K562 (cell line): ENCODE data around the gene APLF. TPM values are rescaled to one million over a fixed set of nuclear protein-coding genes. Genes with fewer than 3 reads are reported as not detected.

Experiments
- CCAR2 ChIP-seq: fragments of 200-400 bp; formaldehyde crosslinking; IDR thresholded peaks from 2 replicates; pipeline ENCODE4 v1.6.1; 2017; ENCODE audit warnings: mild to moderate bottlenecking, low read depth, low read length
- CXXC5 ChIP-seq: fragments of 250-450 bp; sonication (Bioruptor Pico); IDR thresholded peaks from 2 replicates; pipeline ENCODE4 v1.8.0; 2022; ENCODE audit warnings: inconsistent platforms, mild to moderate bottlenecking, moderate library complexity
- HBP1 ChIP-seq: fragments of 450-650 bp; formaldehyde crosslinking; IDR thresholded peaks from 2 replicates; pipeline ENCODE4 v1.4.0; 2022; ENCODE audit warnings: missing genetic modification characterization
- KLF16 ChIP-seq: IDR thresholded peaks from 2 replicates; pipeline ENCODE4 v1.6.1; 2016; ENCODE audit warnings: antibody characterized with exemption
- NFIX ChIP-seq: fragments of 250-450 bp; sonication (Bioruptor Pico); IDR thresholded peaks from 2 replicates; pipeline ENCODE4 v1.4.0; 2020; ENCODE audit warnings: low read depth, mild to moderate bottlenecking, moderate library complexity
- PTBP1 ChIP-seq: fragments of 200-400 bp; formaldehyde crosslinking; IDR thresholded peaks from 2 replicates; pipeline ENCODE4 v1.6.1; 2017; ENCODE audit warnings: low read depth, low read length
- SIX5 ChIP-seq, 2 experiments: IDR thresholded peaks; 2 replicates each; pipeline ENCODE4 v1.6.1; 2011; ENCODE audit warnings: low read length in 2 of 2, borderline replicate concordance in 1 of 2, low read depth in 1 of 2, mild to moderate bottlenecking in 1 of 2, moderate library complexity in 1 of 2; ENCODE audit not compliant: insufficient read depth in 1 of 2
- STAG1 ChIP-seq: sonication (generic); formaldehyde crosslinking; IDR thresholded peaks from 2 replicates; pipeline ENCODE4 v1.5.0; 2020; ENCODE audit warnings: missing genetic modification reagents, borderline replicate concordance
- TCF3 ChIP-seq: sonication (generic); formaldehyde crosslinking; IDR thresholded peaks from 2 replicates; pipeline ENCODE4 v1.4.0; 2020; ENCODE audit warnings: mild to moderate bottlenecking, missing genetic modification reagents
- THRAP3 ChIP-seq: fragments of 450-650 bp; IDR thresholded peaks from 2 replicates; pipeline ENCODE4 v1.6.1; 2016; ENCODE audit warnings: mild to moderate bottlenecking, inconsistent platforms, borderline replicate concordance
- TRIM24 ChIP-seq, 2 experiments: fragments of 450-650 bp; IDR thresholded peaks; 2 replicates each; pipeline ENCODE4 v1.6.1; 2016
- ZEB2 ChIP-seq: fragments of 450-650 bp; IDR thresholded peaks from 2 replicates; pipeline ENCODE4 v1.6.1; 2016
- ZNF263 ChIP-seq: sonication (generic); formaldehyde crosslinking; IDR thresholded peaks from 2 replicates; pipeline ENCODE4 v1.8.0; 2022; ENCODE audit warnings: mild to moderate bottlenecking, missing genetic modification reagents, borderline replicate concordance
- ZNF449 ChIP-seq: fragments of 250-450 bp; sonication (Bioruptor Pico); IDR thresholded peaks from 2 replicates; pipeline ENCODE4 v1.8.0; 2022; ENCODE audit warnings: moderate library complexity, mild to moderate bottlenecking, inconsistent platforms
- polyA plus RNA-seq, 8 experiments: library from polyadenylated mRNA; depleted of rRNA in 4 of 8; stranded (reverse) in 5 of 8; unstranded in 3 of 8; fragments of >200 nt; fragmentation: Nextera tagmentation in 2 of 8; fragmentation: Illumina TruSeq in 1 of 8; extraction: Ambion mirVana in 2 of 8; extraction: Trizol in 1 of 8; gene quantifications; 2 replicates each; pipeline versions ENCODE4 v1.2.1 to v1.2.3, GENCODE V29; 2011 to 2014; ENCODE audit warnings: inconsistent platforms in 1 of 8, missing spikeins in 1 of 8
- total RNA-seq, 7 experiments: library from RNA; depleted of rRNA in 6 of 7; stranded (reverse); fragments of >200 nt in 6 of 7; fragmentation: Illumina TruSeq in 2 of 7; extraction: Trizol in 2 of 7; gene quantifications; 2 replicates each; pipeline versions ENCODE4 v1.2.1 to v1.2.3, GENCODE V29; 2011 to 2021; ENCODE audit warnings: low replicate concordance in 1 of 7
- TF ChIP-seq, protein P1 (sequence below), 3 experiments: fragments of 200-800 bp in 1 of 3; fragments of 250-450 bp in 1 of 3; fragments of 450-650 bp in 1 of 3; sonication (Bioruptor Pico) in 1 of 3; sonication (Bioruptor generic) in 1 of 3; formaldehyde crosslinking in 1 of 3; IDR thresholded peaks; 2 replicates each; pipeline versions ENCODE4 v1.6.1 to v1.8.0; 2016 to 2022; ENCODE audit warnings: mild to moderate bottlenecking in 2 of 3, missing genetic modification characterization in 2 of 3, missing compliant biosample characterization in 1 of 3, moderate library complexity in 1 of 3
- TF ChIP-seq, protein P2 (sequence below), 2 experiments: fragments of 450-650 bp in 1 of 2; sonication (generic) in 1 of 2; formaldehyde crosslinking in 1 of 2; IDR thresholded peaks in 1 of 2; conservative IDR thresholded peaks in 1 of 2; 2 replicates each; pipeline versions ENCODE4 v1.6.1 to v1.8.1; 2016 to 2023; ENCODE audit warnings: mild to moderate bottlenecking in 2 of 2, moderate library complexity in 2 of 2, inconsistent platforms in 1 of 2, missing genetic modification reagents in 1 of 2
- TF ChIP-seq, protein P3 (sequence below): fragments of 450-650 bp; IDR thresholded peaks from 2 replicates; pipeline ENCODE4 v1.6.1; 2016; ENCODE audit warnings: mild to moderate bottlenecking

Gene APLF
- total and polyA plus RNA-seq, 9 of the 15 experiments (the other 6 are each of a cell fraction or from before 2014, with no cell fraction given) = 0.07 to 1.1 (median 0.71) TPM

DNA sequence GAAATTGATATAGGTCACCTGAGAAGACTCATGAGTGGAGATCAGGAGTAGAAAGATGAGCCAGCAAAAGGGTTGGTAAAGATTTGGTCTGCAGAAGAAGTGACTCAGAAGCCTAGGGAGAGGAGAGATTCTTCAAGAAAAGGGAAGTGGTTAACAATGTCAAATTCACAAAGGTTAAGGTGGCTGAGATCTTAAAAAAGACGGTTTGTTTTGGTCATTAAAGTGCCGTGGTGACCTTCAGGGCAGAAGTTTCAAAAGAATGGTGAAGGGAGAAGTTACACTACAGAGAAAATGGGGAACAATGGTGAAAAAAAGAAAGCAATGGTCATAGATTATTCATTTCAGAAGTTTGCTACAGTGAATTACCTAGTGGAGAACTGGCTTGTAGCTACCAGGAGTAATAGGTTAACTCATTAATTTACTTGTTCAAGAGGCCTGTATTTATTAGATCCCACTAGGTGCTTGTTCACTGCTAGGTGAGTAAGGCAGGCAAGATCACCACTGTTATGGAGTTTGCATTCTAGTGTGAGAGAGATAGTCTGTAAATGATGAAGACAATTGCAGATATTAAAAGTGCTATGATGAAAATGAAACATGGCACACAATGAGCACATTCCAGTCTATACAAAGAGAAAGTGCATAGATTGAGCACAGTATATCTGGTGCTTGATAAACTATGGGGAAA, 43.3 kb upstream of the APLF start (continued):
- TF ChIP-seq HBP1 (CRISPR knock-in tag) = 0 out of 2 replicates have a peak, but pooled peaks have one; percentile 4
- TF ChIP-seq CCAR2 = no peak
- TF ChIP-seq, protein P1, sequence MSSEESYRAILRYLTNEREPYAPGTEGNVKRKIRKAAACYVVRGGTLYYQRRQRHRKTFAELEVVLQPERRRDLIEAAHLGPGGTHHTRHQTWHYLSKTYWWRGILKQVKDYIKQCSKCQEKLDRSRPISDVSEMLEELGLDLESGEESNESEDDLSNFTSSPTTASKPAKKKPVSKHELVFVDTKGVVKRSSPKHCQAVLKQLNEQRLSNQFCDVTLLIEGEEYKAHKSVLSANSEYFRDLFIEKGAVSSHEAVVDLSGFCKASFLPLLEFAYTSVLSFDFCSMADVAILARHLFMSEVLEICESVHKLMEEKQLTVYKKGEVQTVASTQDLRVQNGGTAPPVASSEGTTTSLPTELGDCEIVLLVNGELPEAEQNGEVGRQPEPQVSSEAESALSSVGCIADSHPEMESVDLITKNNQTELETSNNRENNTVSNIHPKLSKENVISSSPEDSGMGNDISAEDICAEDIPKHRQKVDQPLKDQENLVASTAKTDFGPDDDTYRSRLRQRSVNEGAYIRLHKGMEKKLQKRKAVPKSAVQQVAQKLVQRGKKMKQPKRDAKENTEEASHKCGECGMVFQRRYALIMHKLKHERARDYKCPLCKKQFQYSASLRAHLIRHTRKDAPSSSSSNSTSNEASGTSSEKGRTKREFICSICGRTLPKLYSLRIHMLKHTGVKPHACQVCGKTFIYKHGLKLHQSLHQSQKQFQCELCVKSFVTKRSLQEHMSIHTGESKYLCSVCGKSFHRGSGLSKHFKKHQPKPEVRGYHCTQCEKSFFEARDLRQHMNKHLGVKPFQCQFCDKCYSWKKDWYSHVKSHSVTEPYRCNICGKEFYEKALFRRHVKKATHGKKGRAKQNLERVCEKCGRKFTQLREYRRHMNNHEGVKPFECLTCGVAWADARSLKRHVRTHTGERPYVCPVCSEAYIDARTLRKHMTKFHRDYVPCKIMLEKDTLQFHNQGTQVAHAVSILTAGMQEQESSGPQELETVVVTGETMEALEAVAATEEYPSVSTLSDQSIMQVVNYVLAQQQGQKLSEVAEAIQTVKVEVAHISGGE (CRISPR knock-in tag; IDR thresholded peaks at IDR 0.05) = no peak
- TF ChIP-seq TRIM24 (IDR thresholded peaks at IDR 0.05) = peak; percentile 34 to 45; a peak in 2 of 4 replicates
- TF ChIP-seq PTBP1 = no peak
- TF ChIP-seq KLF16 = no peak
- TF ChIP-seq ZNF263 (CRISPR knock-in tag) = no peak
- no peak for TF ChIP-seq SIX5 (IDR thresholded peaks at IDR 0.05; ENCODE audit: borderline replicate concordance in 1 of 2, insufficient read depth in 1 of 2, low read depth in 1 of 2, low read length in 2 of 2)
- no peak for TF ChIP-seq THRAP3
- TF ChIP-seq CXXC5 (CRISPR knock-in tag) = peak; percentile 39; the same call in 1 of the 2 replicates
- TF ChIP-seq, protein P2, sequence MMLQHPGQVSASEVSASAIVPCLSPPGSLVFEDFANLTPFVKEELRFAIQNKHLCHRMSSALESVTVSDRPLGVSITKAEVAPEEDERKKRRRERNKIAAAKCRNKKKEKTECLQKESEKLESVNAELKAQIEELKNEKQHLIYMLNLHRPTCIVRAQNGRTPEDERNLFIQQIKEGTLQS (IDR thresholded peaks at IDR 0.05) = peak; percentile 46; the same call in 1 of the 2 replicates
- TF ChIP-seq, protein P2 (CRISPR knock-in tag; conservative IDR thresholded peaks at IDR 0.05) = no peak
- TF ChIP-seq ZNF449 (CRISPR knock-in tag) = no peak
- peak; percentile 81 for TF ChIP-seq ZEB2
- peak; percentile 34; the same call in 1 of the 2 replicates for TF ChIP-seq TCF3
- no peak for TF ChIP-seq STAG1
- TF ChIP-seq NFIX (CRISPR knock-in tag) = no peak
- TF ChIP-seq, protein P3, sequence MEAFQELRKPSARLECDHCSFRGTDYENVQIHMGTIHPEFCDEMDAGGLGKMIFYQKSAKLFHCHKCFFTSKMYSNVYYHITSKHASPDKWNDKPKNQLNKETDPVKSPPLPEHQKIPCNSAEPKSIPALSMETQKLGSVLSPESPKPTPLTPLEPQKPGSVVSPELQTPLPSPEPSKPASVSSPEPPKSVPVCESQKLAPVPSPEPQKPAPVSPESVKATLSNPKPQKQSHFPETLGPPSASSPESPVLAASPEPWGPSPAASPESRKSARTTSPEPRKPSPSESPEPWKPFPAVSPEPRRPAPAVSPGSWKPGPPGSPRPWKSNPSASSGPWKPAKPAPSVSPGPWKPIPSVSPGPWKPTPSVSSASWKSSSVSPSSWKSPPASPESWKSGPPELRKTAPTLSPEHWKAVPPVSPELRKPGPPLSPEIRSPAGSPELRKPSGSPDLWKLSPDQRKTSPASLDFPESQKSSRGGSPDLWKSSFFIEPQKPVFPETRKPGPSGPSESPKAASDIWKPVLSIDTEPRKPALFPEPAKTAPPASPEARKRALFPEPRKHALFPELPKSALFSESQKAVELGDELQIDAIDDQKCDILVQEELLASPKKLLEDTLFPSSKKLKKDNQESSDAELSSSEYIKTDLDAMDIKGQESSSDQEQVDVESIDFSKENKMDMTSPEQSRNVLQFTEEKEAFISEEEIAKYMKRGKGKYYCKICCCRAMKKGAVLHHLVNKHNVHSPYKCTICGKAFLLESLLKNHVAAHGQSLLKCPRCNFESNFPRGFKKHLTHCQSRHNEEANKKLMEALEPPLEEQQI = no peak
